GM18517 (cell line): ENCODE measurements around the gene TAS2R43.
"Not testable (repeated sequence)": the region's sequence is repeated elsewhere in the genome, so short reads cannot be mapped to it uniquely, and the experiment has no call there.

ENCODE experiments used
- ATAC-seq: cut with Tn5 transposase; IDR thresholded peaks from one replicate; pipeline ENCODE4 v1.9.1; 2021; ENCODE audit warnings: mild to moderate bottlenecking, moderate library complexity; ENCODE audit not compliant: unreplicated experiment

The TAS2R43 gene

DNA sequence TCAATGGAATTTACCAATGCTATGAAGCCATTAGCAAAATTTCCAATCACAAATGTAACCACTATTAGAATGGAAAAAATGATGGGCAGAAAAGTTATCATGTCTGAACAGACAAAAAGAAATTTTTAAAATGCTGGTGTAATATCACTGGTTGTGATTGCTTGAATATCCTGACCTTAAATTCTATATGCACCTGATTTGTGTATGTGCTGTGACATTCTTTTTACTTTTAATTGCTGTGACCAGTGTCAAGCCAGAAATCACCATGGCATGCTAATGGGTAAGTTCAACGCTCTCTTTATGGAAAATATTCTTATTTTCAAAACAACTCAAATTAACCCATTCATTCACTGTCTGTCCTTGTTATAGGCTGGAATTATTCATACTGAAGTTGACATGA, 29.9 kb downstream of the TAS2R43 start, which contains the start of gene TAS2R46:
Gene TAS2R46 (minus strand): TSS at position 101 of the 400 bp plus-strand sequence. CDS start 0 bp downstream, at position 101.
- not testable (repeated sequence) for ATAC-seq

DNA sequence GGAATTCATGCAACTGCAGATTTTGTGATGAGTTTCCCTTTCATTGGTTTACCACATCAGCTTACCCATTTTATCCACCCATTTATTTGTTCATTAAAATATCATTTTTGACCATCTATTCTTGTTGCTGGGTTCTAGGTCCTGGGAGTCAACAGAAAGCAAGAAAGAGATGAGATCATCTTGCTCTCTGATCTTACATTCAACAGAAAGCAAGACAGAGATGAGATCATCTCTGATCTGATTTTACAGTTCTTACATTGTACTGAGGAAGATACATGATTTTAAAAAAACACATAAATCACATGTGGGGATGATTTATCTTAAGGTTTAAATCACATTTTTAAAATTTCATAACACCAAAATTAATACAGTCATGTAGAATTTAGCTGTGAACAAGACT, 32.3 kb downstream of the TAS2R43 start:
- no peak for ATAC-seq

DNA sequence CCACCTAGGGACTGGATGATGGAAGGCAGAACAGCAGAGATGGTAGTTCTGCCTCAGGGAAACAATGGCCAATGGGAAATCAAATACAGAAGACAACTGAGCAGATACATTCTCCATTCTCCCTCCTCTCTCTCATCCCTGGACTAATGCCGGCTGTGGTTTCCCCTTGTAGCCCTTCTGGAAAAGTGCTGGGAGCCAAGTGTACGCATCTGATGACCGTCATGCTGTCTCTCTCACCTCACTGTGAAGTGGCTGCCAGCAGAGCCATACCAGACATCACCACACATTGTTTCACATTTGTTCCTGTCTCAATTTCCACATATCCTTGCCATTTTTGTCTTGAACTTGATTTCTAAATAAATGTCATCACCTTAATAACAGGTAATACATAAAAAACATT, 33.1 kb downstream of the TAS2R43 start:
- ATAC-seq, result no peak

DNA sequence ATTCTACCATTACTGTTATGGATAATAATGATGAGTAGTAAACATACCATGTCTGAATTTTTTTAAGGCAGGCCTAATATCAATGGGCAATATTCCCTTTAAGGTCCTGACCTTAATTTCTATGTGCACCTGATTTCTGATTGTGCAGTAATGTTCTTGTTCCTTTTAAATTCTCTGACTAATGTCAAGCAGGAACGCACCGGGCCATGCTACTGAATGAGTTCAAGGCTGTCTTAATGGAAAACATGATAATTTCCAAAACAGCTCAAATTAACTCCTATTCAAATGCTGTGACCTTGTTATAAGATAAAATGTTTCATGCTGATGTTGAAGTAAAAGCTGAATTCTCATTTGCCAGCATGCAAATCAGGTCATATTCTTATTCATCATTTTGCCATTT, 36.8 kb downstream of the TAS2R43 start:
- ATAC-seq, result no peak

DNA sequence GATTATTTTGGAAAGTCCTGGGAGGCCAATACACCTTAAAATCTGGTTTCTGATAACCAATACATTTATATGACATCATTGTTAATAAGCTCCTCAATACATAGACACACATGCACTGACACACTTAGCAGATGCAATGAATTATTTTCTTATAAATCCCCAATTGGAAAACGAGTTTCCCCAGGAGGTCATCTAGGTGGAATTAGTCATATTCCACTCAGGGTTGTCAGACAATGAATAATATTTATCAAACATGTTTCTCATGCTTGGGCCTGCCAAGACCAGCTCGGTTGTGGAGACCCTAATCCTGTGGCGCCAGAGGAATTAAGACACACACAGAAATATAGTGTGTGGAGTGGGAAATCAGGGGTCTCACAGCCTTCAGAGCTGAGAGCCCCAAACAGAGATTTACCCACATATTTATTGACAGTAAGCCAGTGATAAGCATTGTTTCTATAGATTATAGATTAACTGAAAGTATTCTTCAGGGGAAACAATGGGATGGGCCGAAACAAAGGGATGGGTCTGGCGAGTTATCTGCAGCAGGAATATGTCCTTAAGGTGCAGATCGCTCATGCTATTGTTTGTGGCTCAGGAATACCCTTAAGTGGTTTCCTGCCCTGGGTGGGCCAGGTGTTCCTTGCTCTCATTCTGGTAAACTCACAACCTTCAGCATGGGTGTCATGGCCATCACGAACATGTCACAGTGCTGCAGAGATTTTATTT, 42.1 kb downstream of the TAS2R43 start:
- not testable (repeated sequence) for ATAC-seq

DNA sequence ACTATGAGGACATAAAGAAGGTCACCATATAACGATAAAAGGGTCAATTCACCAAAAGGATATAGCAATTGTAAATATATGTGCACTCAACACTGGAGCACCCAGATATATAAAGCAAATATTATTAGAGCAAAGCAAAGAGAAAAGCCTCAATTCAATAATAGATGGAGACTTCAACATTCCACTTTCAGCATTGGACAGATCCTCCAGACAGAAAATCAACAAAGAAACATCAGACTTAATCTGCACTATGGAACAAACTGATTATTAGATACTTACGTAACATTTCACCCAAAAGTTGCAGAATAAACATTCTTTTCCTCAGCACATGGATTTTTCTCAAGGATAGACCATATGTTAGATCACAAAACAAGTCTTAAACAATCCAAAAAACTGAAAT, 50.7 kb downstream of the TAS2R43 start:
- ATAC-seq, result not testable (repeated sequence)
